Measurements from ENCODE around the gene GPR21.

Gene GPR21, protein sequence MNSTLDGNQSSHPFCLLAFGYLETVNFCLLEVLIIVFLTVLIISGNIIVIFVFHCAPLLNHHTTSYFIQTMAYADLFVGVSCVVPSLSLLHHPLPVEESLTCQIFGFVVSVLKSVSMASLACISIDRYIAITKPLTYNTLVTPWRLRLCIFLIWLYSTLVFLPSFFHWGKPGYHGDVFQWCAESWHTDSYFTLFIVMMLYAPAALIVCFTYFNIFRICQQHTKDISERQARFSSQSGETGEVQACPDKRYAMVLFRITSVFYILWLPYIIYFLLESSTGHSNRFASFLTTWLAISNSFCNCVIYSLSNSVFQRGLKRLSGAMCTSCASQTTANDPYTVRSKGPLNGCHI

DNA sequence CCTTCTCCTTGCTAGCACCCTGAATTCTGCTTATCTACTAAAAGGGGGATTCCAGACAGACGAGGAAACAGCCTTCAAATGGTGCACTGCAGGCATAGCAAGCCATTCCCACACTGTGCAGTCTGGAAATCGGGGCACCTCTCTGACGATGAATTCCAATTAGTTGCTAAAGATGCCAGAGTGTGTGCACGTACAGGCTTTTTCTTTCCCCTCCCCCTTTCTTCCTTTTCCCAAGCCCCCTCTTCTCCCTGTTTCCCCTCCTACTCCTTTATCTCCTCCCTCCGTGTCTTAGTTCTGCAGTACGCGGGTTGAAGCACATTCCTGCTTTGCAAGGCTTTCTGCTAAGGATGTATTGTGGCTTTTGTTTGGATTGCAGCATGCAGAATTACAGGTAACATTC is at the start of gene GPR21:
Gene GPR21, plus strand, starts transcription at position 316 of the 400 bp plus-strand sequence. CDS start 900 bp downstream, outside the sequence.
- DNase-seq (ENCODE audit: low read depth, low spot score) = no peak

DNA sequence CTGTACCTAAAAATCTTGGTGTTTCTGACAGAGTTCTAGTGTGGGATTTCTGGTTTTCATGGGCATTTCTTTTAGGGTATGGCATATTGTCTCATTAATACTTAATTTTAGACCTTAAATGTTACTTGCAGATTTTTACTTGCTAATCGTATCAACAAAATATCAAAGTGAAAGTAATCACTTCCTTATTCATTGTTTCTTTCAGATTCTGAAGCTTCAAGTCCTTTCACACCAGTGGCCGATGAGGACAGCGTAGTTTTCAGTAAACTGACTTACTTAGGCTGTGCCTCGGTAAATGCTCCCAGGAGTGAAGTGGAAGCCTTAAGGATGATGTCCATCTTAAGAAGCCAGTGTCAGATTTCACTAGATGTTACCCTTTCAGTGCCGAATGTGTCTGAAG is 47.5 kb upstream of the GPR21 start:
- DNase-seq (ENCODE audit: low read depth, low spot score) = no peak

DNA sequence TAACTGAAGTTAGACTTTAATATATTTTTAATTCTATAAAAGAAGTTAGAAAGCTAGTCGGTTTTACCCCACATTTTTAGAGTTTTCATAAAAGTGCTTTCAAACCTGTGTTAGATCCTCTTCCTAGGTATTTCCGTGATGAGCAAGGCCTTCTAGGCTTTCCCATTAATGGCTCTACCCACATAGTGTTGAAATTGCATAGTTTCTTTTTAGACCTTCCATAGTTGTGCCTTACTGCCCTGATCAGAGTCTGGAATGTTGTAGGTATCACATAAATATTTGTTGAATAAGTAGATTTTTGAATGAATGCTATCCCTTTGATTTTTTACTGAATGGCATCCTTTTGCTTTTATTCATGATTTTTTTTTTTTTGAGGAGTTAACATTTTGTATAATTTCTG is 45.3 kb upstream of the GPR21 start:
- no peak for DNase-seq (ENCODE audit: low read depth, low spot score)

DNA sequence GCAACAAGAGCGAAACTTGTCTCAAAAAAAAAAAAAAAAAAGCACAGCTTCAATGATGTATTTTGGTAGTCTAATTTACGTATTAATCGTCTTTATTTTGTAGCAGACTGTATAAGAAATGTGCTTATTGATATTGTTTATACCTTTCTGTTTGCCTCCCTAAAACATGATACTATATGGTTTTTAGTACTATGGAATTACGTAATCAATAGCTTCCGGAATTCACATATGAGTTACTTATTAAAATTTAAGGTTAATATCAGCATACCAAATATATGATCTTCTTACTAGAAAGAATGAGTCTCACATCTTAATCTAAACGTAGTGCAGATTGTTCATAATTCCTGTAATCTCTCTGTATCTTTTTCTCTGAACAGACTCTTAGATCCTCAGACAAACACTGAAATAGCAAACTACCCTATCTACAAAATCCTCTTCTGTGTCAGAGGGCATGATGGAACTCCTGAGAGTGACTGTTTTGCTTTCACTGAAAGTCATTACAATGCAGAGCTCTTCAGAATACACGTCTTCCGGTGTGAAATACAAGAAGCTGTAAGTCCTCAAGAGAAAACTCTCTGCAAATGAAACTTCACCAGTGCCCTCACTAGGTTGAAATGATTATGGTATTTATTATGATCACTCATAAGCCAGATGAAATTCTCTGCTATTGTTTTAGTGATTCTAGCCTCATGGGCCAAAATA is 44.4 kb upstream of the GPR21 start:
- no peak for DNase-seq (ENCODE audit: low read depth, low spot score)

DNA sequence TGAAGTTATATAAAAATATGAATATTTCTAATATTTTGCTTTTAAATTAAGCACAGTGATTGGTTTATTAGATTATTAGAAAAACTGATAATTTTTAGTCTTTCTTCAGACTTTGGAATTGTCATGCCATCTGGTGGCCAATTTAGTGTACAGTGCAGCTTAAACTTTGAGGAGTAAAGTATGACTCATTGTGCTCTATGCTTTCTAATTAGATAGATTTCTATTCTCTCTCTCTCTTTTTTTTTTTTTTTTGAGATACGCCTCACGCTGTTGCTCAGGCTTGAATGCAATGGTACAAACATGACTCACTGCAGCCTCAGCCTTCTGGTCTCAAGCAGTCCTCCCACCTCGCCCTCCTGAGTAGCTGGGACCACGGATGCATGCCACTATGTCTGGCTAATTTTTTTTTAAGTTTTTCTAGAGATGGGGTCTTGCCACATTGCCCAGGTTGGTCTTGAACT is 42.1 kb upstream of the GPR21 start:
- no peak for DNase-seq (ENCODE audit: low read depth, low spot score)

DNA sequence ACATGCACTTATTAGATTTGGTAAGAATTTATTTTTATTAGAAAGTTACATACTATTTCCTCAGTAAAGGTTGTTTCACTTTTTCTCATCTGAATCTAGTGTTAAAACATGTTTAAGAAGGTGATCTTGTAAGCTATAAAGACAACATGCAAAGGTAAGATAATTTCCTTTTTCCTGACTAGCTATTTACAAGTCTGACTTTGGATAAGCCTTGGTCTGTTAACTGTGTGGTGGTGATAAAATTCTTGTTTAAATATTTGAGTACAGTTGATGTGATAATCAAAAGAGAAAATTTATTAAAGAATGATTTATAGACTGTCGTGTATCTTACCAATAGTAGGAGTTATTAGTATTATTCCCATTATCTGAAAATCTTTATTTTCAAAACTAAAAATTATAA is 36.9 kb upstream of the GPR21 start:
- no peak for DNase-seq (ENCODE audit: low read depth, low spot score)

DNA sequence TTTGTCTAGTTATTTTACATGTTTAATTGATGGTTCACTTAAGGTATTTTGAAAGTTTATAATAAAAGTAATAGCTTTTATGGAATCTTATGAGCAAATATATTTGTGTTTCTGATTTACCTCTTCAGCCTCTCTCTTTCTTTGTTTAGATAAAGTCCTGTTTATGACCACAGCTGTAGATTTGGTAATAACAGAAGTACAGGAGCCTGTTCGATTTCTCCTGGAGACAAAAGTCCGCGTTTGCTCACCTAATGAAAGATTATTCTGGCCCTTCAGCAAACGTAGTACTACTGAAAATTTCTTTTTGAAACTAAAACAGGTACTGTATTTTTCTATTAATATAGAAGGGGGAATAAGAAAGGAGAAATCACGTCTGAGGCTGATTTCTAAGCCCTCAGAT is 35.0 kb upstream of the GPR21 start:
- DNase-seq (ENCODE audit: low read depth, low spot score) = no peak

DNA sequence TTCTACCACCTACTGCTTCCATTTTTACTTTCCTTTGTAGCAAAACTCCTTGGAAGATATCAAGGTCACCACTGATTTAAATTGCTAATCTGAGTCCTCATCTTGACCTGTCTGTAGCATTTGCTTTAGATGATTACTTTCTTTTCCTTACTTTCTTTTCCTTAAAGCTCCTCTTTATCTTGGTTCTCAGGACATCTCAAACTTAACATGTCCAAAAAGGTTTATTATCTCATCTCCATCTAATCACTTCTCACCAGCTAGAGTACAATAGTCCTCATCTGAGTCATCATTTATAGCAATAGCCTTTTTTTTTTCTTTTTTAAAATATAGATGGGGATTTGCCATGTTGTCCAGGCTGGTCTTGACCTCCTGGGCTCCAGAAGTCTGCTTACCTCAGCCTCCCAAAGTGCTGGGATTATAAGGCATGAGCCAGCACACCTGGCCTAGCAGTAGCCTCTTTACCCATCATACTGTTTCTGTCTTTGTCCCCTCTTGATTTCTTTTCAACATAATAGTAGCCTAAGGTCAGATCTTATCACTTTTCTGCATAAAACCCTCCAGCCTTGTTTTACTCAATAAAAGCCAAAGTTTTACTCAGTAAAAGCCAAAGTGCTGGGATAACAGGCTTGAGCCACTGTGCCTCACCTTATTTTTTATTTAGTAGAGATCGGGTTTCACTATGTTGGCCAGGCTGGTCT is 32.9 kb upstream of the GPR21 start:
- DNase-seq (ENCODE audit: low read depth, low spot score) = no peak

DNA sequence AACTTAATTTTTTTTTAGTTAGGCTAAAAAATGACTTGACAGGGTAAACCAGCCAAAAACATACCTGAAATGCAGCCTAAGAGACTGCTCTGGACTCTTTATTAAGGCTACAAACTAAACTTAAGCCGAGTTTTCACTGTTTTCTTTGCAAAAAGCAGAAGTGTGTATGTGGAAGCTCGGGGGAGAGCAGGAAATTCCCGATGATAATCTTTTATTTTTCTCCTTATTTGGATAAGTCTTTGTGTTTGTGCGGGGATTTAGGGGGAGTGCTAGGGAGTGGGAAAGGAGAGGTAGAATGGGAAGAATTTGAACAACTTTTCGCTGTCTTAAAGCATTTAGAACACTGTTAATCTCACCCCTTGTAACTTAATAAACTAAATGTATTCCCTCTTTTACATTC is 30.7 kb upstream of the GPR21 start:
- DNase-seq (ENCODE audit: low read depth, low spot score) = no peak

DNA sequence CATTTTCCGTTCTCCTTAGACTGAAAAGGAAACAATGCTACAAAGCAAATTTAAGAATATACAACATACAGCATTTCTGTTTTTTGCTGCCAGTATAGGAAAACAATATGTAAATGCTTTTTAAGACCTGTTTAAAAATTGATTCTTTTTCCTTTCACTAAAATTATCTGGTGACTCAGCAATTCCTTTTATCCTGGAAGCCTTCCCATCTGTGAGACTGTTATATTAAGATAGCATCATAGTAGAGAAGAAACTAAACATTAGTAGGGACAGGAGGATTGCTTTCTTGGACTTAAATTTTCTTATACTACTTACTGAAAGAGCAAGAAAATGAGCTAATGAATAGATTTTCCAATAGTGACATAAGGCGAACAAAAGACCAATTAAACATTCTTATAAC is 30.0 kb upstream of the GPR21 start:
- DNase-seq (ENCODE audit: low read depth, low spot score) = no peak

DNA sequence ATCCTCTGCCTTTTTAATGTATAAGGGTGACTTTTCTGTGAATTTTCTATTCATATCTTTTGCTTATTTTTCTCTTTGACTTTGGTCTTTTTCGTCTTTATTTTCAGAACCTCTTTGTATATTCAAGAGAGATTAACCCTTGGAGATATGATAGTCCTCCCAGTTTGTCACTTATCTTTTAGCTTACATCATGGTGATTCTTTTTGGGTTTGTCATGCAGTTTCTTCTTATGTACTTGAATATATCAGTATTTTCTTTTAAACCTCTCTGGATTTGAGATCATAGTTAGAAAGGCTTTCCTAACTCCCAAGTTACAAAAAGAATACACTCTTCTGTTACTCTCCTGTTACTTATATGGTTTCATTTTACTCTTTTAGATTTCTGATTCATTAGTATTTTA is 27.5 kb upstream of the GPR21 start:
- DNase-seq (ENCODE audit: low read depth, low spot score) = no peak

DNA sequence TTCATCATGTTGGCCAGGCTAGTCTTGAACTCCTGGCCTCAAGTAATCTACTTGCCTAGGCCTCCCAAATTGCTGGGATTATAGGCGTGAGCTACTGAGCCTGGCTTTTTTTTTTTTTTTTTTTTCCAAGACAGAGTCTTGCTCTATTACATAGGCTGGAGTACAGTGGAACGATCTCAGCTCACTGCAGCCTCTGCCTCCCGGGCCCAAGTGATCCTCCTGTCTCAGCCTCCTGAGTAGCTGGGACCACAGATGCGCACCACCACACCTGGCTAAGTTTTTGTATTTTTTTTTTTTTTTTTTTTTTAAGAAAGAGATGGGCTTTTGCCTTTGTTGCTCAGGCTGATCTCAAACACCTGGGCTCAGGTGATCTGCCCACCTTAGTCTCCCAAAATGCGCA is 26.2 kb upstream of the GPR21 start:
- no peak for DNase-seq (ENCODE audit: low read depth, low spot score)

DNA sequence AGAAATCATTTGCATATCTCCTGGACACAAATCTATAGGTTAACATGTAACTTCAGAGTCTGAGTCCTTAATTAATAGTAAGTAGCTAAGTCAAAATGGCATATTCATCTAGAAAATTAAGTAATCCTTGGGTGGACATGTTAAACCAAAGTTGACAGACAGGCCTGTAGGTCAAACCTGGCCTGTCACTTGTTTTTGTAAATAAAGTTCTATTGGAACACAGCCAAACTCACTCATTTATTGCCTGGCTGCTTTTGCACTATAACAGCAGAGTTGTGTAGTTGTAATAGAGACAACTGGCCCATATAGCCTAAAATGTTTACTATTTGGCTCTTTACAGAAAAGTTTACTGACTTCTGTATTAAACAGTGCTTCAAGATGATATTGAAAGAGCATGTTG is 24.6 kb upstream of the GPR21 start:
- no peak for DNase-seq (ENCODE audit: low read depth, low spot score)

DNA sequence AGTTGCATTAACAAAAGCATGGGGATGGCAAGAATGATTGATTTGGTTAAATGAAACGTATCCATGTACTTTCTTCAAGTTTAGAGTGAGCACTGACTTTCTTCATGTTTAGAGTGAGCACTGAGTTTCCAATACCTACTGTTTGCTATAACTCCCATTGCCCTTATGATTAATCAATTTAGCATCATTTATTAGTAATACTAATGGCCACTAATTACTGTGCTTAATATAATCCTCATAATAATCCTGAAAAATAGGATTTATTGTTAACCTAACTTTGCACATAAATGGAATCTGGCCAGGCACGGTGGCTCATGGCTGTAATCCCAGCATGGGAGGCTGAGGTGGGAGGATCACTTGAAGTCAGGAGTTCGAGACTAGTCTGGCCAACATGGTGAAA is 22.1 kb upstream of the GPR21 start:
- DNase-seq (ENCODE audit: low read depth, low spot score) = no peak

DNA sequence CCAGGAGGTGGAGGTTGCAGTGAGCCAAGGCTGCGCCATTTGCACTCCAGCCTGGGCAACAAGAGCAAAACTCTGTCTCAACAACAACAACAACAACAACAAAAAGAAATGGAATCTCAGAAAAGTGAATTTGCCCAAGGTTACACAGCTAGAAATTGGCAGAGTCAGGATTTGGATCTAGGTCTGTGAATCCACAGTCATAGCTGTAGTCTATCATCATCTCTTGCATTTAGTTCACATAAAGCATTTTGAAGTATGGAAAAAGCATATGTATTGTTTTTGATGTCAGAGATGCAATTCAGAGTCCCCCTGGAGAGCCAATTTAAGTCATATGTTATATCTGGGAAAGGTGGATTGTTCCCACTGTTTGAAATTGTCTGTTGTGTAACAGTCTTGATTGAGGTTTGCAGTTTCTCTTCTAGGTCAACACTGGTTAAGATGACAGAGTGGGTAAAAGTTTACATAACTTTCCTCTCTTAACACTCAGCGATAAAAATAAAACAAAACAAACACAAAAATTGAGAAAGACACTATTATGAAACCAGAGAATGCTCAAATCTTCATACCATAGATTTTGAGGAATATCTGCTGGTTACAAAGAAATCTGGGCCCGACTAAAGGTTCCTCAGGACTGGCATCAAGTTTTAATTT is 21.5 kb upstream of the GPR21 start:
- DNase-seq (ENCODE audit: low read depth, low spot score) = no peak

DNA sequence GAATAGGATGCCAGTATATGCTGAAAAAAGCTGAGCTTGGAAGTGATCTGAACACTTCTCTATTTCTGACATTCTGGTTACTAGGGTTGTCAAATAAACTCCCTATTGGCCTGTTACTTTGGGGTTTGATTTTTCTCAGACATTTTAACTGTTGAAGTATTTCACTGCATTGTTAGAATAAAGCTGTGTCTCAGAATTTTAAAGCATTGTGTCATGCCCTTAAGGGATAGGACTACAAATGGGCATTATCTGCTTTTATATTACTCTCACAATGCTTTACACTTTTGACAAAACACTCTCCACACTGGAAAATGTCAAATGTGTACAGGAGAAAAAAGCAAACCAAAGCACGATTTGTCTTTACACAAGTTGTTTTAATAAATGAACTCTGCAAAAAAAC is 16.8 kb upstream of the GPR21 start:
- no peak for DNase-seq (ENCODE audit: low read depth, low spot score)

DNA sequence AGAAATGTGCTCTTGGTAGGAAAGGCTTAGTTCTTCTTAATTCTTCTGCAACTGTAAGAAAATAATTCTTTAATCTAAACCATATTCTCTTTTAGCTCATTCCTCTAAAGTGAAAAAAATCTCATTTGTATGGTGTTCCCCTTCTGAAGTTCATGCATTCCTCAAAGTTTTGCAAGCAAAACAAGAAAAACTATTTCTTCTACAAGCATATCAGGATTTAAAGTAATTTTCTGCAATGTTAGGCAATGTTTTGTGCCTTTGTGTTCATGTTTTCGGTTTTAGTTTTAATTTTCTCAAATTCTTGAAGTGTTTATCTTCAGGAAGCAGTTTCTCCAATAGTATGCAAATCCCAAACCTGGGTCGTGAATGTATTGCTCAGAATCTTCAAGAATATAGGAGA is 12.7 kb upstream of the GPR21 start:
- DNase-seq (ENCODE audit: low read depth, low spot score) = no peak

DNA sequence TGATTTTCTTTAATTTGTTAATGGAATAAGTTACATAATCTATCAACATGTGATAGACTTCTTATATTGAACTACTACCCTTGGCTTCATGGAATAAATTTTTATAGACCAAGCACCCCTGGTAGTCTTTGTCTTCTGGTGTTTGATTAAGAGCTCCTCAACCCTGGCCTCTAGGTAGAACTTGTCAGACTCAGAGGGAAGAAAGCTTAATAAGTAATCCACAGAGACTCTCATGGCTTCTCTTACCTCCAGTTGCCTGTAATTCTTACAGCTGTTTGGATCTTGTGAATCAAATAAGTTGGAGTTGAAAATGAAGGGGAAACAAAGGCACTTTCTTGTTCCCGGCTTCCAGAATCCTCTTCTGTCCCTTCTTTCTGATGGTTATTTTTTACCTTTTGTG is 7.0 kb upstream of the GPR21 start:
- no peak for DNase-seq (ENCODE audit: low read depth, low spot score)

DNA sequence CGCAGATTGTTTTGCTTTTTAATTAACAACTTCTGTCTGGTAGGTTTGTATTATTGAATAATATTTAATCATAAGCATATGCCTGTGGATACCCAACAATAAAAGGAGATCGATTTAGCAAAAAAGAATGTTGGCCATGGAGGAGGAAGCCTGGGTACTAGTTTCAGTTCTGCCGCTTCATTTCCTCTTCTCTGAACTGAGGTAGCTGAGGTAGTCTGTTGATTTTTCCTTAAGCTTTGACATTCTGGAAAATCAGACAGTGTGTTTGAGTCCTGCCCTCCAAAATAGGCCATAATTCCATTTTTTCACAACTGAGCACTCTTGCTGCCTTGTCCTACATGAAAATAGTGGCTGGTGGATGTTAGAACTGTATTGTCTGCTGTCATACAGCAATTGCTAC is 6.0 kb upstream of the GPR21 start:
- no peak for DNase-seq (ENCODE audit: low read depth, low spot score)

DNA sequence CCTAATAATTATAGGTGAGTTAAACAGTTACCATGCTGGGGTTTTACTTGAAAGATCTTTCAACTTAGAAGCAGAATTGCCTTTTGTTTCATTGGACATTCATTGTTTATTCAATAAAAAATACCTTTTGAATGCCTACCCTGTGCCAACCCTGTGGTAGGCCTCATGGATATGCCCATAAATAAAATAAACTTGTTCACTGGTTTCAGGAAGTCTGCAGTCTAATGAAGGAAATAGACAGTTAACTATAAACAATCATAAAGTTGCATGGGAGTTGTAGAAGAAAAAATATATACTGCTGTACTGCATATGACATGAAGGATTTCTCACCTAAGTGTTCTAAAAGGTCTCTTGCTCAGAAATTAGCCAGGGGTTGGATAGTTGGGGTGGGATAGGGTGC is 5.3 kb upstream of the GPR21 start:
- DNase-seq (ENCODE audit: low read depth, low spot score) = no peak

DNA sequence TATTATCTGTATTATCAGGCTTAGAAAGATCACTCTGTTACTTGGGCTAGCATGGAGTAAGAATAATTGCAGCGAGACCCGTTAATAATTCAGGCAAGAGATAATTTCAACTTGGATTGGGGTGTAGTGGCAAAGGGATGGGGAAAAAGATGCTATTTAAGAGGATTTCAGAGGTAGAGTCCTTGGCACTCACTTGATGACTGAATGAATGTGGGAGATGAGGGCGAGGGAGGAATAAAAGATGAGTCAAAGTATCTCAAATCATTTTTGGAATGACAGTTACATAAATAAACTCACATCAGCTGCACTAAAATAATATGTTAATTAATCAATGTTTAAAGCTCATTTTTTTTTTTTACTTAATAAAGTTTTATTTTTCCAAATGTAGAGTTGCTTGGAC is 4.5 kb upstream of the GPR21 start:
- DNase-seq (ENCODE audit: low read depth, low spot score) = no peak

DNA sequence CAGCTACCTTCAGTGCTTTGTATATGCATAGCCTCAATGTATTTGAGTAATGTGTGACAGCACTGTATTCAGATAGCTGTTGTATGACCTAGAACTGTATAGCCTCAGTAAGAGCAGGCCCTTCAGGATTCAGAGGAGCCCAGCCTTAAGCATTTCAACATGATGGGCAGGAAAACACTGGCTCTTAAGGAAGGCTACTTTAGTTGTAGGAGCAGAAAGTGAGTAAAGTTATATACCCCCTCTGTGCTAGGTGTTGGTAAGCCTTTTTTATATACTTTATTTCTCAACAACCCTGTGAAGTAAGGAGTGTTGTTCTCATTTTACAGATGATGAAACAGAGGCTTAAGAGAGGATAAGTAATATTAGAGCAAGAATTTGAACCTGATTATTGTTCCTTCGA is 1.5 kb upstream of the GPR21 start:
- no peak for DNase-seq (ENCODE audit: low read depth, low spot score)

All from iPS DF 19.7 (cell line).